GM18867 (cell line): ENCODE data around the gene HTR4.
A peak's percentile ranks its signal among the peaks of the same experiment; 100 is the strongest.

Experiments used
- ATAC-seq: cut with Tn5 transposase; IDR thresholded peaks from one replicate; pipeline ENCODE4 v1.9.1; 2021; ENCODE audit warnings: mild to moderate bottlenecking, moderate library complexity; ENCODE audit not compliant: unreplicated experiment

The HTR4 gene

GRCh38 chr5:148615644-148616275 lies 38.6 kb downstream of the HTR4 start:
- no peak for ATAC-seq

- ATAC-seq = no peak
These were observed 46.9 kb downstream of the HTR4 start for GRCh38 chr5:148607406-148607805.

GRCh38 chr5:148606296-148606695 lies 48.0 kb downstream of the HTR4 start:
- ATAC-seq = no peak

DNA sequence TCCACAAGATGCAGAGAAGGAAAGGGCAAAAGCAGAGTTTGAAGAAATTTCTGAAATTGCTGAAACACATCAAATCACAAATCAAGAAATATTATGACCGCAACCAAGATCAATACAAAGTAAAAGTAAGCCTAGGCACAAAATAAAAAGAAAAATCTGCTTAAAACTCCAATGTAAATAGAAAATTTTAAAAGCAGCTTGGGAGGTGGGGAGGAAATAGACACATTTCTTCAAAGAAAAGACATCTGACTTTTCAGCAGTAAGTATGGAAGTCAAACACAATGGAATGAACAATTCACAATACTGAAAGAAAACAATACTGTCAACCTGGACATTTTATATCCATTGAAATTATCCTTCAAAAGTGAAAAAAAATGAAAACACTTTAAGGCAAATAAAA lies 55.1 kb downstream of the HTR4 start:
- no peak for ATAC-seq

DNA sequence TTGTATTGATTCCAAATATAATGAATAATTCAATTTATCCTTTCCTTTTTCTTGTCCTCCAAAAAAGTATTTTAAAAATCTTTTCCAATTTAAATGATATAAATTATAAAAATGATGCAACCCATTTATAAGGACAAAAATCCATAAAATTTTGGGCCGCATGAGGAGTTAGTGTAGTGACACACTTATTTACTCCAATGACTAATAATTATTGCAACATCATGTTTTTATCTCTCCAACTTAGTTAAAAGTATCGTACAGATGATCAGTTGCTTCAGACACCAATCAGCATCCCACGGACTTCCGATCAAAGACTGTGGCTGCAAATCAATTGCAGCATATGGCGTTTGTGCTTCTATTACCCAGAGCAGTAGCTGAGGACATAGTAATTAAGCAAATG lies 58.6 kb downstream of the HTR4 start:
- ATAC-seq = no peak

- ATAC-seq = no peak
These were observed 67.5 kb downstream of the HTR4 start for GRCh38 chr5:148586796-148587195.

DNA sequence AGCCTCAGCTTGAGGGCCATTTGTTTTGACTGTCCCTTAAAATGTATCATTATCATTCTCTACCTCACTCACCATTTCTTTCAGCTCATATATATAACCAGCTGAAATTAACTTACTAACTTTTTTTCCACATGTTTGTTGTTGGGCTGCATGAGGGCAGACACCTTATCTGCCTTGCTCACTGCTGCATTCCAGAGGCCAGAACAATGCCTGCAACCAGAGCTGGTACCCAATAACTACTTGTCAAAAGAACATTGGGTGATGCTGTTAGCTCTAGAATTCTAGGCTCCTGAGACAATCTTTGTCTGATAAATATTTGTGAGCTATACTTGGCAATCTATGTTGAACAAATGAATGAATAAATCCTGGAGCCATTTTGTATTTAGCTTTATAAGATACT lies 68.3 kb downstream of the HTR4 start:
- ATAC-seq = no peak

GRCh38 chr5:148584103-148584502 lies 70.2 kb downstream of the HTR4 start:
- no peak for ATAC-seq

GRCh38 chr5:148583421-148583965 lies 70.8 kb downstream of the HTR4 start:
- ATAC-seq = no peak

DNA sequence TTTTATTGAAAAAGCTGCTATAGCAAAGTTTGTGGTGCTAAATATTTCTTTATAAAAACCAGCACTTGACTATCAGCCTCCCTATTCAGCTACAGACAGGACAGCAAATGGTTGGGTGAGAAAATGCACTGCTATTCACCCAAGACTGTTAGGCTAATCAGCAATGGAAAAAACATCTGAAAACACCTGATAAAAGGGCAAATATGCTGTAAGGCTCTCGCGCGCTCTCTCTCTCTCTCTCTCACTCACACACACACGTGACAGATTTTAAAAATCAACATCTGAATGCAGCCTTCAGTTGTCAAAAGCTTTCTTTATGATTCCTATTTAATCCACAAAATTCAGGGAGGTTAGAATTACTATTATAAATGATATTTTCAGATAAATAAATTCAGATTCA lies 80.2 kb downstream of the HTR4 start:
- no peak for ATAC-seq

- no peak for ATAC-seq
These were observed 81.0 kb downstream of the HTR4 start for GRCh38 chr5:148573374-148573773.

DNA sequence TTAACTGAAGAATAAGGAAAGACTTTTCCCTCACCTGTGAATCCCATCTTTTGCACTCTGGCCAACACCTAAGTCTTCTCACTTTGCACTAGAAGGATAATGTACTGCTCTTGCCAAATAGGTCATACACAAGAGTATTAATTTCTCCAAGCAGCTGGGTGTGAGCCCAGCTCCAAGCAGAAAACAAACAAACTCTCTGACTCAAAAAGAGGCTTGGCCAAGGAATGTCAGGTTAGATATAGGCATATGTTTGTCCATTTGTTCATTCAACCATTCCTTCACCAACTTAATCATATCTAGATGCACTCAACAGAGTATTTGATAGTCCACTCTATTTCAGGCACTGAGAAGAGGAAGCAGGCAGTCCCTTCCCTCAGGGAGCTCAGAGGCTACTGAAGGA lies 84.4 kb downstream of the HTR4 start:
- no peak for ATAC-seq

DNA sequence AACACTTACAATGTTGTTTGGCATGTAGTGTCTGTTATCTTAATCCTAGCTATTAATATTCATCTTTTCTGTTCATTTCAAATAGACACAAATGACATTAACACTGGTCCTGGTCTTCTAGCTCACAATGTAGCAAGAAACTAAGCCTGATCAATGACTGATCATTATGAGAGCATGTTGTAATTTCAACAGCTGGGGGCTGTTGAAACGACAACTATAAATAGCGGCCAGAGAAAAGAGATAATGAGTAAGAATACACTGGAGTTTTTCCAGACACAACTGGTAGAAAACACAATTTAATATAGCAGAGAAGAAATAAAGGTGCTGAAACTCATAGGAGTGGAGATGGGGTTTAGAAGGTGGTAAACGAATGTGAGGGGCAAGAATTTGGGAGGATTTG lies 89.2 kb downstream of the HTR4 start:
- ATAC-seq = no peak

- ATAC-seq = no peak
These were observed 91.3 kb downstream of the HTR4 start for GRCh38 chr5:148563021-148563420.

GRCh38 chr5:148561801-148562311 lies 92.5 kb downstream of the HTR4 start:
- no peak for ATAC-seq

DNA sequence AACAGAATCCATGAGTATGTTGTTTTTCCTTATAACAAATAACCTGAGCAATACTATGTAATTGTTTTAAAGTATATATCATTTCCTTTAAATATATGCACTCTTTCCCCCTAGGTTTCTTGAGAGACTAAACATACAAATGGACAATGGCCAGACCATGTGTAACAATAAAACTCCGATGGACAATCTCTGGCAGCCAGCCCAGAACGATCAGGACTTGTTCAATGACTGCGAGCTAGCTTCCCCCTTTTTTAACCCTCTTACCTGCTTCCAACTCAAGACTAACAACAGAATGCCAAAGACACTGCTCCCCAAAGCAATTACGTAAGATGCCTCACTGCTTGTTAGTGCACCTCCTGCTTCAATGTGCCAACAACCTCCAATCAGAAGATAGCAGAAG lies 94.9 kb downstream of the HTR4 start:
- ATAC-seq = no peak

DNA sequence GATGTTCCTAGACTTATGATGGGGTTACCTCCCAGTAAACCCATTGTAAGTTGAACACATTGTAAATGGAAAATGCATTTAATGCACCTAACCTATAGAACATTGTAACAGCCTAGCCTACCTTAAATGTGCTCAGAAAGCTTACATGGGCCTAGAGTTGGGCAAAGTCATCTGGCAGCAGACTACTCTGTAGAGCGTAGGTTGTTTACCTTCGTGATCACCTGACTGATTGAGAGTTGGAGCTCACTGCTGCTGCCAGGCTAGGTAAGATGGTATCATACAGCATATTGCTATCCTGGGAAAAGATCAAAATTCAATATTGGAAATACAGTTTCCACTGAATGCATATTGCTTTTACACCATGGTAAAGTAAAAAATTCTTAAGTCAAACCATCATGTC lies 95.4 kb downstream of the HTR4 start:
- no peak for ATAC-seq

- no peak for ATAC-seq
These were observed 97.5 kb downstream of the HTR4 start for GRCh38 chr5:148556835-148557234.

DNA sequence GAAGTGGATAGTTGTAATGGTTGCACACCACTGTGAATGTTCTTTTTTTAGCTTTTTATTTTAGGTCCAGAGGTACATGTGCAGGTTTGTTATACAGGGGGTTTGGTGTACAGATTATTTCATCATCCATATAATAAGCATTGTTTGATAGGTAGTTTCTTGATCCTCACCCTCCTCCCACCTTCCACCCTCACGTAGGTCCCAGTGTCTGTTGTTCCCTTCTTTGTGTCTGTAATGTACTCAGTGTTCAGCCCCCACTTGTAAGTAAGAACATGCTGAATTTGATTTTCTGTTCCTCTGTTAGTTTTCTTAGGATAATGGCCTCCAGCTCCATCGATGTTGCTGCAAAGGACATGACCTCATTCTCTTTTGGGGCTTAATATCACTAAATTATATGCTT lies 99.7 kb downstream of the HTR4 start:
- no peak for ATAC-seq

DNA sequence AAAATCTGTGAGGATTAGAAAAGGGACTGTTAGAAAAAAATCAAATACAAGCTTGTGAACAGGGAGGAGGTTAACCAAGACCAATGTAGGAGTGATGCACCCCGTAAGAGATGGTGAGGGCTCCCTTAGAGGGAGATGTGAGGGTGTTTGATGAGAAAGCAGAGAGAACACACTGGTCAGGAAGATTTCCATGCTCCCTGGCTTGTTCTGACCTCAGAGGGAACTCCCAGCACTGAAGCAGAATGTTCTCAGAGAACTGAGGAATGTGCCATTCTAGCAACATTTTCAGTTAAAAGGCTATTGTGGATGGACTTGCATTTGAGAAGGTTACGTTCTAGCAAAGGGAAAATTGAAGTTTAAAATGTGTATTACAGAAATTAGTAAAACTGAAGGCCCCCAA lies 110.6 kb downstream of the HTR4 start:
- ATAC-seq = no peak

GRCh38 chr5:148542812-148543211 lies 111.5 kb downstream of the HTR4 start:
- no peak for ATAC-seq

DNA sequence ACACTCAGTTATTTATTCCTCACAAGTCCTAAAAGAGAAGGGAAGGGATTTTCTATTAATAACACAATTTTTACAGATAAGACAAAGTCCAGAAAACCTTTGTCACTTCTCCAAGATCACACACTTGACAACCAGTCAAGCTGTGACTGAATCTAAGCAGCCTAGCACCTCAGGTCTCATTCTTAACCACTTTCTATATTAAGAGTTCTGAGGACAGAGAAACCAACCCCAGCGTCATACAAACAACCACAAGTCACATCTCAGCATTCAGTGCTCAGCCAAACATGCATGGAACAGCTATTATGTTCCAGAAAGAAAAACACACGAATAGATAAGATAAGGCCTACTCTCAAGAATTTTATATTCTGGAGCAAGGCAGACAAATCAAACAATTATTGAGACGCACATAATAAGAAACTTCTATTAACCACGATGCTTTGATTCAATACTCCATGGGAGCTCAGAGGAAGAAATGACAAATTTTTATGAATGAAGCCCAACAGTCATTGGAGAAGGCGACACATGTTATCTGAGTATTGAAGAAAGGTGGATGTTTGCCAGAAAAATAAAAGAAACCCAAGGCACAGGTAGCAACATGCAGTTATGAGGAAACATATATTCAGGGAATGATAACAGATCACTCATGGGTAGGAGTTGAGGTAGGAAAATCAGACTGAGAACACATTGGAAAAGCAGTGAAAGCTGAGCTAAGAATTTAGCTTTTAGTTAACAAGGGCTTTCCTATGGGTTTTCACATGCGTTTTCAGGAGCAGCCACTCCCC lies 113.1 kb downstream of the HTR4 start:
- peak; percentile 94 for ATAC-seq
